Stimulated activated CD8-positive, alpha-beta memory T cell treated with anti-CD3 and anti-CD28 coated beads, Interleukin-15, amount 100 ng/mL, for 48 hours (primary cell): ENCODE measurements around the gene WDR33.

ENCODE experiments used
- DNase-seq, 2 donors: peaks; one replicate each; pipeline ENCODE4 v3.0.0-alpha.2; 2020; ENCODE audit warnings: low read depth in 2 of 2

WDR33 gene

GRCh38 chr2:127656569-127657231 is 154.3 kb downstream of the WDR33 start:
- no peak for DNase-seq

DNA sequence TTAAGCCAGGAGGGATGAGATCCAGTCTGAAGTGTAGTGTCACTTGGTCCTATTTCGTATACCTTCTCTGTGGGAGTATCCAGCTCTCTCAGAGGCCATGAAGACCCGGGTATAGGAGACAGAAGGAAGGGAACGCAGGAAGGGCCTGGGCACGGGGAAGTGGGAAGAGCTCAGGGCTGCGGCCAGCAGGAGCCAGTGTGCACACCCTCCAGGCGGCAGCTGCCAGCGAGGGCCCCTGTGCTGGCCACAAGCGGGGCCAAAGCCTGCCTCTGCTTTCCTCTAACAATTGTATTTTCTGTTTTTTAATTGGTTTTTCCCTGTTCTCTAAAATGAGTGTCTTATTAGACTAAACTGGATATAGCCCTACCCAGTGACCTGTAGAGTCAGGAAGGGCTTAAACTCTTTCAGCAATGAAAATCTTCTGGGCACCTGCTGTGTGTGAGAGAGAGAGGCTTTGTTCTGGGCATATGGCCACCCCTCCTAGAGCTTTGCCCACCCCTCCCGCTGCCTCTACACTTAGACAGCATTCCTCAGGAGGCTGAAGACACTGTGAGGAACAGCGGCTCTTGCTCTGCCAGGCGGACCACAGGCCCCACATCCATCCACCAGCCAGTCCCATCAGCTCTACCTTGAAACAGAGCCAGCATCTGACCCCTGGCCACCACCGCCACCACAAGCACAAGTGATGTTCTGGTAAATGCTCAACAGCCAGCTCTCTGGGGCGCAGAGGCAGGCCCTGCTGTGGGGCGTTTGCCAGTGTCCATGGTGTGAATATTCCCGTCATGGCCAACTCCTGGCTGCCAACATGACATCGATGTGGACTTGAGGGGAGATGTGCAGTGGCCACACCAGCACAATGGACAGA is 155.5 kb downstream of the WDR33 start:
- DNase-seq, result no peak

- no peak for DNase-seq
Measured at GRCh38 chr2:127654838-127655175, 156.2 kb downstream of the WDR33 start.

DNA sequence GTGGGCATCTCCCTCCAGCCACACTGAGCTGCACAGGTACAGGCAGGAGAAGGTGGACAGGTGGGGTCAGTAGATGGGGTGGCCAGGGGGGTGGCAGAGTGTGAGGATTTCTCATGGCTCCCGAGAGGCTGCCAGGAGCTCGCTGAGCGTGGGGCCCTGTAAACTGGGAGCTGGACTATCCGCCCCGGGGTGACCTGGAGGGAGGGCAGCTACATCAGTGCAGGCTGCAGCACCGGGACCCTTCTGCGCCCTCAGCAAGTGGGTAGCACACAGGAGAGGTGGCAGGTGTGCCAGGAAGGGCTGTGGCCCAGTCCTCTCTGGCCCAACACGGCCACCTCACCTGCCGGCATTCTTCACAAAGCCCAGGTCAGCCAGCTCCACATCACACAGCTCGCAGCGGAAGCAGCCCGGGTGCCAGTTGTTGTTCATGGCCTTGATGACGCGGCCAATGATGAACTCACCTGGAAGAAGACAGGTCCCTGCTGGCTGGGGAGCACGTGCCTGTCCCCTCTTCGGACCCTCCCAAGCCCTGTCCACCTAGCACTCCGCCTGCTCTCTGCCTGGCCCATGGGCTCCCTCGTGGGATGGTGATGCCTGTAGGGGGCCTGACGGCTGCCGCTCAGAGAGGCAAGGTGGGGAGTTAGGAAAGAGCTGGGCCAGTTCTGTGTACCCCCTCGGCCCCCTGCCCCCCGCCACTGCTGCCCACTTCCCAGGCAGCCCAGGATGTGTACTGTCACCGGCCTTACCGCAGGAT is 156.7 kb downstream of the WDR33 start:
- no peak for DNase-seq

GRCh38 chr2:127653421-127654083 is 157.4 kb downstream of the WDR33 start:
- no peak for DNase-seq

- DNase-seq, result no peak
Measured at GRCh38 chr2:127652786-127653357, 158.1 kb downstream of the WDR33 start.

GRCh38 chr2:127651971-127652550 is 158.9 kb downstream of the WDR33 start:
- no peak for DNase-seq

GRCh38 chr2:127651381-127651809 is 159.6 kb downstream of the WDR33 start:
- no peak for DNase-seq
